Liver (tissue), 9 donors: ENCODE measurements around the gene OGA. TPM values are rescaled to one million over a fixed set of nuclear protein-coding genes. Genes with fewer than 3 reads are reported as not detected.

Experiments
- DNase-seq: peaks from one replicate; pipeline ENCODE4 v3.0.0-alpha.2; 2017; ENCODE audit warnings: low spot score
- H3K27ac ChIP-seq, 2 donors: one replicate each; pipeline ENCODE4 v1.7.0; 2013; ENCODE audit warnings: inconsistent platforms in 2 of 2, low read length in 2 of 2, control low read depth in 1 of 2, low read depth in 1 of 2, mild to moderate bottlenecking in 1 of 2
- H3K27me3 ChIP-seq, 4 donors: one replicate each; pipeline versions ENCODE4 v1.6.1 to v1.7.0; 2013; ENCODE audit warnings: low read length in 3 of 4, inconsistent platforms in 1 of 4, mild to moderate bottlenecking in 1 of 4, moderate library complexity in 1 of 4; ENCODE audit not compliant: control insufficient read depth in 4 of 4, insufficient read depth in 4 of 4
- H3K36me3 ChIP-seq, 4 donors: one replicate each; pipeline versions ENCODE4 v1.6.1 to v1.7.0; 2013; ENCODE audit warnings: low read length in 3 of 4, mild to moderate bottlenecking in 3 of 4, low read depth in 1 of 4, moderate library complexity in 1 of 4; ENCODE audit not compliant: control insufficient read depth in 4 of 4, insufficient read depth in 3 of 4
- H3K4me1 ChIP-seq, 4 donors: one replicate each; pipeline versions ENCODE4 v1.6.1 to v1.7.0; 2013; ENCODE audit warnings: low read length in 3 of 4, mild to moderate bottlenecking in 3 of 4, moderate library complexity in 1 of 4; ENCODE audit not compliant: control insufficient read depth in 4 of 4, insufficient read depth in 4 of 4
- H3K4me3 ChIP-seq, 3 donors: one replicate each; pipeline versions ENCODE4 v1.6.1 to v1.7.0; 2013; ENCODE audit warnings: low read length in 3 of 3, control low read depth in 1 of 3, low read depth in 1 of 3, mild to moderate bottlenecking in 1 of 3
- H3K9ac ChIP-seq, 2 donors: one replicate each; pipeline ENCODE4 v1.7.0; 2013; ENCODE audit warnings: low read length in 2 of 2, mild to moderate bottlenecking in 2 of 2, moderate library complexity in 2 of 2, control low read depth in 1 of 2, low read depth in 1 of 2
- H3K9me3 ChIP-seq, 4 donors: one replicate each; pipeline versions ENCODE4 v1.6.1 to v1.7.0; 2013; ENCODE audit warnings: low read length in 3 of 4; ENCODE audit not compliant: control insufficient read depth in 4 of 4
- EGR1 ChIP-seq, 2 donors: IDR thresholded peaks; 2 replicates each; pipeline ENCODE4 v1.6.1; 2016 to 2018; ENCODE audit warnings: antibody characterized with exemption in 2 of 2, low read depth in 2 of 2
- FOXA2 ChIP-seq: IDR thresholded peaks from 2 replicates; pipeline ENCODE4 v1.6.1; 2016; ENCODE audit warnings: antibody characterized with exemption
- GABPA ChIP-seq, 2 donors: IDR thresholded peaks in 1 of 2; conservative IDR thresholded peaks in 1 of 2; 2 replicates each; pipeline ENCODE4 v1.6.1; 2016; ENCODE audit warnings: antibody characterized with exemption in 2 of 2, mild to moderate bottlenecking in 1 of 2, moderate library complexity in 1 of 2
- HNF4A ChIP-seq, 2 donors: conservative IDR thresholded peaks; 2 replicates each; pipeline ENCODE4 v1.6.1; 2016; ENCODE audit warnings: antibody characterized with exemption in 2 of 2, mild to moderate bottlenecking in 2 of 2
- JUND ChIP-seq, 2 donors: IDR thresholded peaks; 2 replicates each; pipeline ENCODE4 v1.6.1; 2016; ENCODE audit warnings: antibody characterized with exemption in 2 of 2
- NR2F2 ChIP-seq: IDR thresholded peaks from 2 replicates; pipeline ENCODE4 v1.6.1; 2016; ENCODE audit warnings: antibody characterized with exemption
- SP1 ChIP-seq: IDR thresholded peaks from 2 replicates; pipeline ENCODE4 v1.6.1; 2018; ENCODE audit warnings: antibody characterized with exemption, mild to moderate bottlenecking
- TAF1 ChIP-seq: conservative IDR thresholded peaks from 2 replicates; pipeline ENCODE4 v1.6.1; 2016; ENCODE audit warnings: antibody characterized with exemption, mild to moderate bottlenecking
- YY1 ChIP-seq: IDR thresholded peaks from 2 replicates; pipeline ENCODE4 v1.6.1; 2016; ENCODE audit warnings: antibody characterized with exemption, mild to moderate bottlenecking
- WGBS: extraction: QIAGEN DNeasy Blood & Tissue Kit; methylation state at CpG from one replicate; pipeline ENCODE4 v1.1.7; 2013; 5-methylcytosine and 5-hydroxymethylcytosine counted together
- polyA plus RNA-seq, 2 donors: library from polyadenylated mRNA; stranded (reverse) in 1 of 2; unstranded in 1 of 2; fragments of 200-250 nt in 1 of 2; fragments of >200 nt in 1 of 2; fragmentation: Nextera tagmentation in 1 of 2; extraction: Ambion mirVana in 1 of 2; gene quantifications; one replicate each; pipeline versions ENCODE4 v1.2.1 to v1.2.3, GENCODE V29; 2013 to 2015
- total RNA-seq, 2 donors: library from RNA; depleted of rRNA; stranded (reverse); fragments of >200 nt; gene quantifications; one replicate each; pipeline ENCODE4 v1.2.3, GENCODE V29; 2014
- TF ChIP-seq, protein P1 (sequence below): IDR thresholded peaks from 2 replicates; pipeline ENCODE4 v1.6.1; 2016; ENCODE audit warnings: antibody characterized with exemption, mild to moderate bottlenecking
- TF ChIP-seq, protein P2 (sequence below): IDR thresholded peaks from 2 replicates; pipeline ENCODE4 v1.6.1; 2016; ENCODE audit warnings: antibody characterized with exemption
- TF ChIP-seq, protein P3 (sequence below): IDR thresholded peaks from 2 replicates; pipeline ENCODE4 v1.6.1; 2016; ENCODE audit warnings: antibody characterized with exemption
- TF ChIP-seq, protein P4 (sequence below): IDR thresholded peaks from 2 replicates; pipeline ENCODE4 v1.6.1; 2016; ENCODE audit warnings: antibody characterized with exemption
- TF ChIP-seq, protein P5 (sequence below): fragments of 150-350 bp; IDR thresholded peaks from 2 replicates; pipeline ENCODE4 v1.5.1; 2017; ENCODE audit warnings: improper control_type of control experiment, low read depth, low read length; ENCODE audit not compliant: missing input control
- donor health status: healthy.
- donor health status: healthy.
- donor health status: healthy.
- donor health status: healthy.
- donor health status: healthy.

The OGA gene
- total and polyA plus RNA-seq, 4 donors, result 18.0 to 64.3 (median 41.4) TPM

DNA sequence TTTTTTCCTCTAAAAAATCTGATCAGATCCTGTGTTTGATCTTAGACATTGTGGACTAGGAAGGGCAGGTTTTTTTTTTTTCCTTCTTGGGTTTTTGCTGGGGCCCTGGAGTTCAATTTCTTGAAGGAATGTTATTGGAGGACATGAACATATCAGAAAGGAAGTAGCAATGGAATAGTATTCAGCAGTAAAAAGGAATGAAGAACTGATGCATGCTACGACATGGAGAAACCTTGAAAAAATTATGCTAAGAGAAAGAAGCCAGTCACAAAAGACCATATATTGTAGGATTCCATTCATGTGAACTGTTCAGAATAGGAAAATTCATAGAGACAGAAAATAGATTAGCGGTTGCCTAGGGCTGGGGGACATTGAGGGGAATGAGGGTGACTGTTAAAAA, 76.3 kb downstream of the OGA start:
- 49% methylated on average over 2 of the region's 2 CpGs for WGBS
- no peaks in the 10 kb centered on the region for H3K4me1 ChIP-seq
- no peaks in the 10 kb centered on the region for H3K36me3 ChIP-seq

DNA sequence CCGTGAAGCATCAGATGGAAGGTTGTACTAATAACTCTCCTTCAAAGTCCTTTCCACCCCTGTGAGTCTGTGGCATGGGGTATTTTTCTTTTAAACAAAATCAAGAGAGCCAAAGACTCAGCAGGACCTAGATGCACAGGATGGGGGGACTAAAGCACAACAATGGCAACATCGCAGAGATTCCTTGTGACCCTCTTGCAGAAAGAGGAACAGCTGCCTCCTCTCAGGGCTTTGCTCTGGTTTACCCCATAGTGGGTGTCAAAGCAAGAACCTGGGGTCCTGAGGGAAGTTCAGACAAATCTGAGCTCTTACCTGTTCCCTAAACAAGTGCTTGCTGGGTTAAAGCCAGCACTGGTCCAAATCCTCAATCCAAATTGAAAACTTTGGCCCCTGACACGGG, 81.6 kb downstream of the OGA start:
- no peaks in the 10 kb centered on the region for H3K9me3 ChIP-seq
- WGBS, result 74% methylated on average over 3 of the region's 3 CpGs
- no peaks in the 10 kb centered on the region for H3K27me3 ChIP-seq
- DNase-seq, result no peak
- H3K4me3 ChIP-seq, result no peak overlapping the region
- H3K27ac ChIP-seq, result no peak overlapping the region
- no peaks in the 10 kb centered on the region for H3K36me3 ChIP-seq
- TF ChIP-seq, protein P1, sequence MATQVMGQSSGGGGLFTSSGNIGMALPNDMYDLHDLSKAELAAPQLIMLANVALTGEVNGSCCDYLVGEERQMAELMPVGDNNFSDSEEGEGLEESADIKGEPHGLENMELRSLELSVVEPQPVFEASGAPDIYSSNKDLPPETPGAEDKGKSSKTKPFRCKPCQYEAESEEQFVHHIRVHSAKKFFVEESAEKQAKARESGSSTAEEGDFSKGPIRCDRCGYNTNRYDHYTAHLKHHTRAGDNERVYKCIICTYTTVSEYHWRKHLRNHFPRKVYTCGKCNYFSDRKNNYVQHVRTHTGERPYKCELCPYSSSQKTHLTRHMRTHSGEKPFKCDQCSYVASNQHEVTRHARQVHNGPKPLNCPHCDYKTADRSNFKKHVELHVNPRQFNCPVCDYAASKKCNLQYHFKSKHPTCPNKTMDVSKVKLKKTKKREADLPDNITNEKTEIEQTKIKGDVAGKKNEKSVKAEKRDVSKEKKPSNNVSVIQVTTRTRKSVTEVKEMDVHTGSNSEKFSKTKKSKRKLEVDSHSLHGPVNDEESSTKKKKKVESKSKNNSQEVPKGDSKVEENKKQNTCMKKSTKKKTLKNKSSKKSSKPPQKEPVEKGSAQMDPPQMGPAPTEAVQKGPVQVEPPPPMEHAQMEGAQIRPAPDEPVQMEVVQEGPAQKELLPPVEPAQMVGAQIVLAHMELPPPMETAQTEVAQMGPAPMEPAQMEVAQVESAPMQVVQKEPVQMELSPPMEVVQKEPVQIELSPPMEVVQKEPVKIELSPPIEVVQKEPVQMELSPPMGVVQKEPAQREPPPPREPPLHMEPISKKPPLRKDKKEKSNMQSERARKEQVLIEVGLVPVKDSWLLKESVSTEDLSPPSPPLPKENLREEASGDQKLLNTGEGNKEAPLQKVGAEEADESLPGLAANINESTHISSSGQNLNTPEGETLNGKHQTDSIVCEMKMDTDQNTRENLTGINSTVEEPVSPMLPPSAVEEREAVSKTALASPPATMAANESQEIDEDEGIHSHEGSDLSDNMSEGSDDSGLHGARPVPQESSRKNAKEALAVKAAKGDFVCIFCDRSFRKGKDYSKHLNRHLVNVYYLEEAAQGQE, result no peak
- TF ChIP-seq EGR1 (IDR thresholded peaks at IDR 0.05; ENCODE audit: low read depth in 2 of 2) (no peak), HNF4A (conservative IDR thresholded peaks at IDR 0.05) (no peak), GABPA (IDR thresholded peaks at IDR 0.05 in 1 of 2, conservative IDR thresholded peaks at IDR 0.05 in 1 of 2) (no peak)
- TF ChIP-seq, protein P2, sequence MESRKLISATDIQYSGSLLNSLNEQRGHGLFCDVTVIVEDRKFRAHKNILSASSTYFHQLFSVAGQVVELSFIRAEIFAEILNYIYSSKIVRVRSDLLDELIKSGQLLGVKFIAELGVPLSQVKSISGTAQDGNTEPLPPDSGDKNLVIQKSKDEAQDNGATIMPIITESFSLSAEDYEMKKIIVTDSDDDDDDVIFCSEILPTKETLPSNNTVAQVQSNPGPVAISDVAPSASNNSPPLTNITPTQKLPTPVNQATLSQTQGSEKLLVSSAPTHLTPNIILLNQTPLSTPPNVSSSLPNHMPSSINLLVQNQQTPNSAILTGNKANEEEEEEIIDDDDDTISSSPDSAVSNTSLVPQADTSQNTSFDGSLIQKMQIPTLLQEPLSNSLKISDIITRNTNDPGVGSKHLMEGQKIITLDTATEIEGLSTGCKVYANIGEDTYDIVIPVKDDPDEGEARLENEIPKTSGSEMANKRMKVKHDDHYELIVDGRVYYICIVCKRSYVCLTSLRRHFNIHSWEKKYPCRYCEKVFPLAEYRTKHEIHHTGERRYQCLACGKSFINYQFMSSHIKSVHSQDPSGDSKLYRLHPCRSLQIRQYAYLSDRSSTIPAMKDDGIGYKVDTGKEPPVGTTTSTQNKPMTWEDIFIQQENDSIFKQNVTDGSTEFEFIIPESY, result no peak
- TF ChIP-seq, protein P3, sequence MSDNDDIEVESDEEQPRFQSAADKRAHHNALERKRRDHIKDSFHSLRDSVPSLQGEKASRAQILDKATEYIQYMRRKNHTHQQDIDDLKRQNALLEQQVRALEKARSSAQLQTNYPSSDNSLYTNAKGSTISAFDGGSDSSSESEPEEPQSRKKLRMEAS, result no peak
- no peaks in the 10 kb centered on the region for H3K4me1 ChIP-seq
- H3K9ac ChIP-seq, result no peak overlapping the region

More for the DNA sequence above, 76.3 kb downstream of the OGA start:
- TF ChIP-seq FOXA2 (no peak), JUND (IDR thresholded peaks at IDR 0.05) (no peak), SP1 (no peak), TAF1 (no peak), NR2F2 (no peak), YY1 (no peak)
- TF ChIP-seq, protein P4, sequence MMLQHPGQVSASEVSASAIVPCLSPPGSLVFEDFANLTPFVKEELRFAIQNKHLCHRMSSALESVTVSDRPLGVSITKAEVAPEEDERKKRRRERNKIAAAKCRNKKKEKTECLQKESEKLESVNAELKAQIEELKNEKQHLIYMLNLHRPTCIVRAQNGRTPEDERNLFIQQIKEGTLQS, result no peak
- TF ChIP-seq, protein P5, sequence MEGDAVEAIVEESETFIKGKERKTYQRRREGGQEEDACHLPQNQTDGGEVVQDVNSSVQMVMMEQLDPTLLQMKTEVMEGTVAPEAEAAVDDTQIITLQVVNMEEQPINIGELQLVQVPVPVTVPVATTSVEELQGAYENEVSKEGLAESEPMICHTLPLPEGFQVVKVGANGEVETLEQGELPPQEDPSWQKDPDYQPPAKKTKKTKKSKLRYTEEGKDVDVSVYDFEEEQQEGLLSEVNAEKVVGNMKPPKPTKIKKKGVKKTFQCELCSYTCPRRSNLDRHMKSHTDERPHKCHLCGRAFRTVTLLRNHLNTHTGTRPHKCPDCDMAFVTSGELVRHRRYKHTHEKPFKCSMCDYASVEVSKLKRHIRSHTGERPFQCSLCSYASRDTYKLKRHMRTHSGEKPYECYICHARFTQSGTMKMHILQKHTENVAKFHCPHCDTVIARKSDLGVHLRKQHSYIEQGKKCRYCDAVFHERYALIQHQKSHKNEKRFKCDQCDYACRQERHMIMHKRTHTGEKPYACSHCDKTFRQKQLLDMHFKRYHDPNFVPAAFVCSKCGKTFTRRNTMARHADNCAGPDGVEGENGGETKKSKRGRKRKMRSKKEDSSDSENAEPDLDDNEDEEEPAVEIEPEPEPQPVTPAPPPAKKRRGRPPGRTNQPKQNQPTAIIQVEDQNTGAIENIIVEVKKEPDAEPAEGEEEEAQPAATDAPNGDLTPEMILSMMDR, result no peak
- Histone ChIP-seq H3K27ac (no peak overlapping the region), H3K9ac (no peak overlapping the region), H3K9me3 (no peaks in the 10 kb centered on the region), H3K27me3 (no peaks in the 10 kb centered on the region), H3K4me3 (no peak overlapping the region)
- DNase-seq, result no peak

Other genes starting within 250 kb of the OGA start
- gene POLL, start 230.2 kb downstream of the OGA start, total RNA-seq, result 10 to 100 TPM; 11.3 to 13.0 TPM
- 1 to 10 TPM; 8.8 to 9.2 TPM for gene POLL, start 230.2 kb downstream of the OGA start, polyA plus RNA-seq
- gene DPCD, start 230.1 kb downstream of the OGA start, total RNA-seq, result 1 to 10 TPM; 5.1 to 5.9 TPM
- gene DPCD, start 230.1 kb downstream of the OGA start, polyA plus RNA-seq, result 1 to 10 TPM; 5.3 to 6.9 TPM
- 10 to 100 TPM; 25.9 to 54.1 TPM for gene FBXW4, start 123.3 kb downstream of the OGA start, total RNA-seq
- 10 to 100 TPM in 1 of 2 donors, 1 to 10 TPM in 1; 5.4 to 15.1 TPM for gene FBXW4, start 123.3 kb downstream of the OGA start, polyA plus RNA-seq
- under 1 TPM in 1 of 2 donors, not detected in 1; 0.42 TPM for gene FGF8, start 42.3 kb downstream of the OGA start, total RNA-seq
- gene FGF8, start 42.3 kb downstream of the OGA start, polyA plus RNA-seq, result not detected
- 10 to 100 TPM in 1 of 2 donors, 1 to 10 TPM in 1; 9.3 to 24.9 TPM for gene NPM3, start 35.0 kb downstream of the OGA start, total RNA-seq
- 10 to 100 TPM in 1 of 2 donors, 1 to 10 TPM in 1; 3.4 to 15.5 TPM for gene NPM3, start 35.0 kb downstream of the OGA start, polyA plus RNA-seq
- 1 to 10 TPM in 1 of 2 donors, under 1 TPM in 1; 0.98 to 2.0 TPM for gene KCNIP2, start 25.4 kb upstream of the OGA start, total RNA-seq
- gene KCNIP2, start 25.4 kb upstream of the OGA start, polyA plus RNA-seq, result under 1 TPM; 0.18 to 0.46 TPM
- 10 to 100 TPM in 1 of 2 donors, 1 to 10 TPM in 1; 8.7 to 14.9 TPM for gene ARMH3, start 237.7 kb upstream of the OGA start, total RNA-seq
- 1 to 10 TPM; 5.3 to 9.6 TPM for gene ARMH3, start 237.7 kb upstream of the OGA start, polyA plus RNA-seq
- gene HPS6, start 246.9 kb upstream of the OGA start, total RNA-seq, result 10 to 100 TPM; 11.8 to 13.7 TPM
- gene HPS6, start 246.9 kb upstream of the OGA start, polyA plus RNA-seq, result 1 to 10 TPM; 2.5 to 8.2 TPM